Left lobe of liver (tissue), 2 donors: ENCODE results near the gene MMAA. TPM values are rescaled to one million over a fixed set of nuclear protein-coding genes. Genes with fewer than 3 reads are reported as not detected.
"Not testable (repeated sequence)": the region's sequence is repeated elsewhere in the genome, so short reads cannot be mapped to it uniquely, and the experiment has no call there.

ENCODE experiments used
- ATAC-seq: fragments of 200-7000 bp; cut with Tn5 transposase; one replicate; pipeline ENCODE4 v1.9.1; 2020; ENCODE audit warnings: mild to moderate bottlenecking, moderate library complexity
- DNase-seq: peaks from one replicate; pipeline ENCODE4 v3.0.0-alpha.2; 2020; ENCODE audit warnings: low spot score
- total RNA-seq: library from RNA; stranded (reverse); gene quantifications from one replicate; pipeline ENCODE4 v1.2.1, GENCODE V29; 2021
- donor health status: DM: no; HTN: no; CAD: no; lungs with moderate emphysema.
- donor health status: DM: no; HTN: yes; CAD: no.

The MMAA gene
- total RNA-seq: 20.7 TPM

DNA sequence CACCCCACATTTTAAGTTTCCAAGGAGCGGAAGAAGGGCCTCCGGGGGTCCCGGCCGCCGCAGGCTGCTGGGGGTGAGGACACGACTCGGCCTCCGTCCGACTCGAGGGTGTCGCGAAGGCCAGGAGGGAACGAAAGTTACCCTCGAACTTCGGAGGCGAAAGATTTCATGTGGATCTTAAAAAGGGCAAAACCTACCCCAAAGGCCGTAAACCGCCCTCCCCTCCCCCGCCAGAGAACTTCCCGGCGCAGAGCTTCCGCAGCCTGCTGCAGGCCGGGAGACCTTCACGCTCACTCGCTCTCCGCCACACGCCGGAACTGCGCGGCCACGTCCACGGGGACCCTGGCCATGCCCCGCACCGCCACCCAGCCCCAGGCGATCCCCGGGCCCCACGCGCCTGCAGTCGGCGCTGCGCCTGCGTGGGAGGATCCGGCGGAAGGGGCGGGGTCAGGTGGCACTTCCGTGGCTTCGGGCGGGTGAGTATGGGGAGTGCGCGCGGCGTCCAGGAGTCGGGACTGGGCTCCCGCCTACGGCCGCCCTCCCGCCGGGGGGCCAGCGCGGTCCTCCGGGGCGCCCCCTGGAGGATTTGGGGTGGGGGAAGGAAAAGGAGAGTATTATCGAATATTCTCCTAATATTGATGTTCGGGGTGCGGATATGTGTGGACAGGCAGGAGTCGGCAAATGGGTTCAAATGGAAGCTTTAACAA, at the start of gene MMAA:
TSS of gene MMAA (plus strand) at position 454 of the 707 bp plus-strand sequence. CDS start 19,755 bp downstream, outside the sequence.
- DNase-seq: peak; percentile 96
- ATAC-seq: peak; percentile 97

DNA sequence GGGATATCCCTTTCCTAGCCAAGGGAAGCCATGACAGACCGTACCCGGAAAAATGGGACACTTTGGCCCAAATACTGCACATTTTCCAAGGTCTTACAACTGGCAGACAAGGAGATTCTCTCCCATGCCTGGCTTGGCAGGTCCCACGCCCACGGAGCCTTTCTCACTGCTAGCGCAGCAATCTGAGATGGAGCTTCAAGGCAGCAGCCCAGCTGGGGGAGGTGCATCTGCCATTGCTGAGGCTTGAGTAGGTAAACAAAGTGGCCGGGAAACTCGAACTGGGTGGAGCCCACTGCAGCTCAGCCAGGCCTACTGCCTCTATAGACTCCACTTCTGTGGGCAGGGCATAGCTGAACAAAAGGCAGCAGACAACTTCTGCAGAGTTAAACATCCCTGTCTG, 44.6 kb upstream of the MMAA start:
- ATAC-seq, DNase-seq: not testable (repeated sequence)

DNA sequence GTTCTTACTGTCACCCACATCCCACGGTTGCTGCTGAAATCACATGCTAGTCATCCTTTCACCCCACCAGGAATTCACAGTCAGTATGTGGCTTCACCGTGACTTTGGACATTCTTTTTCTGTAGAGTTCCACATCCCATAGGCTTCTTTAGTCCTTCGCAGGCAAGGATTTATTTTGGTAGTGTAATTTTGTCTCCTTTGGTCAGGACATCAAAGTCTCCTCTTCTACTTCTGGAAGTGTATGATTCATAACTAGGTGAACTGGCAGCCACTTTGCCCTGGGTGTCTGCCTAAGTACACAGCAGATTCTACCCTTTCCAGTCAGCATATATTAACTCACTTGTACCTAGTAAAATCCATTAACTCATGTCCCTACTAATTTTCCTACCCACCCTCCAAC, 38.3 kb upstream of the MMAA start:
- peak; percentile 22 for ATAC-seq
- DNase-seq: no peak

DNA sequence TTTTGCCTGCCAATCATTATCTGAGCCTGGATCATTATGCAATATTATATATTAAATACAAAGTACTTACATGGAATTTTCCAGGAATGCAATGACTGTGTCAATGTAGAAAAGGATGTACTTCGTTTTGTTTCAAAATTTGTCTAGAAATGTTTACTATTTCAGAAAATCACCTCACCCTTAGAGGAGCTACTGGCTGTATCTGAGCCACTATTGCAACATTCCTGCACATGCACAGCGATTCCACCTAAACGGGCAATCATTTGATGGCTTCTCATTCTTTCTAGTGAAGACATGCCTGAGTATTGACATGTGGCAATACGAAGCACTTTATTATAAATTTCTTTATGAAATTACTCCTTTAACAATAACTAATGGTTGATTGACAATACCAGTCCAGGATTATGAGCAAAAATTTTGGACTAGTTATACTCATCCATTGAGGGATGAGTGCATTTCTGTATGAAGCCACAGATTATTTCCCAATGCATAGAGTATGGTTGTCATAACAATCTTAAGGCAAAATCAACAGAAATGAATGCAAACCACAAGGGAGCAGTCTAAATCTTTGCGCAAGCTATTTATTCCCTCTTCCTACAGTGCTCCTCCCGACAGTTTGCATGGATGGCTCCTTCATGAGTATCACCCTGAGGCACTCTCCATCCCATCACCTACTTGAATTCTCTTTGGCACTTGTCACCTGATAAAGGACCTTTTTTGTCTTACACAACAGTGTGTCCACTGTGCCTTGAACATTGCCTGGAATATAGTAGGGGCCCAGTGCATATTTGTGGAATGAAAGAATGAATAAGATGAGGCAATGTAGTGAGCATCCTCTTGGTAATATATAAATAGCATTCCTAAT, 35.8 kb upstream of the MMAA start:
- ATAC-seq (no peak), DNase-seq (no peak)

DNA sequence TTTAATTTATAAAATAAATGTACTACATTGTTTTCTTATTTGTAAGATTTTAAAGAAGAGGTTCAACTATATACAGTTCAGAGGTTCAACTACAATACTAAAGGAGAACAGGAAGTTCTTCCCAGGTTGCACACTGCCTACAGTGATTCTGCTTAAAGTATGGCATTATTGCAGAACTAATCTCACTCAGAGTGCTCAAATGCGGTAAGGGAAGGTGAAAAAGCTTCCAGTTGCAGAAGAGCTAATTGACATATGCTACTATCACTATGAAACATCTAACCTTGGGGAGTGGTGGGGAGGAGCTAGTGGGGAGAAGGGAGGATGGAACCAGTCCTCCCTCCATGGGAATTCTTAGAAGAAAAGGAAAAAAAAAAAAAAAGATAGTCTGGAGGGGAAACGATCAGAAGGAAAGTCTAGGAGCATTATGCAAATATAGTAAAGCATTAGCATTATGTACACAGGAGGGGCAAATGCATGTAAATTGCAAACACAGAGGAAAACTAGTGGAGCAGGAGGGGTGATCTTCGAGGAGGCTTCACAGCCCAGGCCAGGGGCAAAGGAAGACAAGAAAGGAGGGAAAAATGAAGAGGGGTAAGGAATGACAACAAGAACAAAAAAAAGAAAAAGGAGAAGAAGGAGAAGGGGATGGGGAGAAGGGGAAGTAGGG, 32.0 kb upstream of the MMAA start:
- no peak for ATAC-seq
- no peak for DNase-seq

DNA sequence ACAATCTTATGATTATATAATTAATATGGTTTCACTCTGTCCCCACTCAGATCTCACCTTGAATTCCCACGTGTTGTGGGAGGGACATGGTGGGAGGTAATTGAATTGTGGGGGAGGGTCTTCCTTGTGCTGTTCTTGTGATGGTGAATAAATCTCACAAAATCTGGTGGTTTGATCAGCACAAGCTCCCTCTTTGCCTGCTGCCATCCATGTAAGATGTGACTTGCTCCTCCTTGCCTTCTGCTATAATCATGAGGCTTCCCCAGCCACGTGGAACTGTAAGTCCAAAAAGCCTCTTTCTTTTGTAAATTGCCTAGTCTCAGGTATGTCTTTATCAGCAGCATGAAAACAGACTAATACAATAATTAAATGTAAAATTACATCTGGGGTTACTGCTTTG, 29.8 kb upstream of the MMAA start:
- ATAC-seq, DNase-seq: not testable (repeated sequence)

DNA sequence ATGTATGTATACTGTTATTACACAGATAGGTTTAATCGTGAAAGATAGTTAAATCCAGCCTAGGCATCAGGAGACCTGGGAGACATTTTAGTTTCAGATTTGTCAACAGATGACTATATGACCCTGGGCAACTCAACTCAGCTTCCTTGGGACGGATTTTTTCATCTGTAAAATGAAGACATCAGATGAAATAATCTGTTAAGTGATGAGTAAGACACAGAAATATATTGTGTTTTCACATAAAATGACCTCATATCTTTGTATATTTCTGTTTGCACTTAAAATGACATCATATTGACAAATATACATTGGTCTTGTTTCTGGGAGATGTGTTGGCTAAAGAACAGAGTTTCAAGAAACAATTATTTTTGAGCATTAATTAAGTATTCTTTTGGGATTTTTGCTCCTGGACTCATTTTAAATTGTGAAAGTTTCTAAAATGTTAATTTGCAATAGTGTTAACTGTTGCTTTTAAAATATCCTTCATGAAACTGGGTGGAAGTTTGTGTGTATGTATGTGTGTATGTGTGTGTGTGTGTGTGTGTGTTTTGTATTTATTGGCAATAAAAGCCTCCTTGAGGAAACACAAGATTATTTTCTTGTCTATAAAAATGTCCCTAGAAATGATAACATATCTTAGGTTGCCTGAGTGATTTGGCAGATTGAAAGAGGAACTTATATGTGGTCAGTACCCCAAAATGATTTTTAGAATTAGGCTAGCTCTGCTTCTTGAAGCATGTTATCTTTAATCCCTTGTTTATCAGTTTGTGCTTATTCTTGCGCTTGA, 29.1 kb upstream of the MMAA start:
- no peak for DNase-seq
- no peak for ATAC-seq

DNA sequence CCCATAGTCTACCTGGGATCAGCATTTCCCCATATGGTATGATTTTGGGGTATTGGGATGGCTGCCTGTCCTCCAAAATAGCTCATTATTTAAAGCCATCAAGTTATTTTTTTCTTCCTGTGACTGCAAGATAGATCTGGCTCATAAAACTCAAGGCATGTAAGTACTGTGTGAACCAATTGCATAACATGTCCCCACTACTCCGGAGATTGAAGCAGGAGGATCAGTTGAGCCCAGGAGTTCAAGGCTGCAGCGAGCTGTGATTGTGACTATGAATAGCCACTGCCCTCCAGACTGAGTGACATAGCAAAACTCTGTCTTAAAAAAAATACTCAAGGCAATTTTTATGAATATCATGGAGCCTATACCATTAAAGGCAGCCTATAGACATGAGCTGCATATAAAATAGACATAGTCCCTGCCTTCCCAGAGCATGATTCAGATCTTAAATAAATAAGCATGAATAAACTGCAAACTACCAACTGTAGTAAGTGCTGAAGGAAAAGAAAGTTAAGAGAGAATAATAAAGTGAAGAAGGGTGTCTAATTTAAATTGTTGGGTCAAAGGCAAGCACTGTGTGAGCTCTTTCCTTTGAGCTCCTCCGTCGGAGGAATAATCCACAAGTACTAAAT, 16.9 kb upstream of the MMAA start:
- DNase-seq: no peak
- peak; percentile 35 for ATAC-seq

DNA sequence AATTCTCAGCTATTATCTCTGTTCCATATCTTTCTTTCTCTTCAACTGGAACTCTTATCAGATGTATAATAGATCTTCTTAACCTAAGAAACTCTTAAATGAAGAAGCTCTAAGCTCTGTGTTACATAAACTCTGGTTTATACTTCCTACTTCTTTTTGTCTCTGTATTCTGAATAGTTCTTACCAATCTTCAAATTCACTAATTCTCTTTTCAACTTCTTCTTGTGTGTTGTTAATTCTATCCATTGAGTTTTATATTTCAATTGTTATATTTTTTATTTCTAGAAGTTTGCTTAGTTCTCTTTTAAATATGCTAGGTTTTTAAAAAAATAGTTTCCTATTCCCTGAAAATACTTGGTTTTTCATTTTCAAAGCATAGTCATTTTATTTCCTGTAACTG, 13.2 kb upstream of the MMAA start:
- DNase-seq: no peak
- ATAC-seq: no peak

DNA sequence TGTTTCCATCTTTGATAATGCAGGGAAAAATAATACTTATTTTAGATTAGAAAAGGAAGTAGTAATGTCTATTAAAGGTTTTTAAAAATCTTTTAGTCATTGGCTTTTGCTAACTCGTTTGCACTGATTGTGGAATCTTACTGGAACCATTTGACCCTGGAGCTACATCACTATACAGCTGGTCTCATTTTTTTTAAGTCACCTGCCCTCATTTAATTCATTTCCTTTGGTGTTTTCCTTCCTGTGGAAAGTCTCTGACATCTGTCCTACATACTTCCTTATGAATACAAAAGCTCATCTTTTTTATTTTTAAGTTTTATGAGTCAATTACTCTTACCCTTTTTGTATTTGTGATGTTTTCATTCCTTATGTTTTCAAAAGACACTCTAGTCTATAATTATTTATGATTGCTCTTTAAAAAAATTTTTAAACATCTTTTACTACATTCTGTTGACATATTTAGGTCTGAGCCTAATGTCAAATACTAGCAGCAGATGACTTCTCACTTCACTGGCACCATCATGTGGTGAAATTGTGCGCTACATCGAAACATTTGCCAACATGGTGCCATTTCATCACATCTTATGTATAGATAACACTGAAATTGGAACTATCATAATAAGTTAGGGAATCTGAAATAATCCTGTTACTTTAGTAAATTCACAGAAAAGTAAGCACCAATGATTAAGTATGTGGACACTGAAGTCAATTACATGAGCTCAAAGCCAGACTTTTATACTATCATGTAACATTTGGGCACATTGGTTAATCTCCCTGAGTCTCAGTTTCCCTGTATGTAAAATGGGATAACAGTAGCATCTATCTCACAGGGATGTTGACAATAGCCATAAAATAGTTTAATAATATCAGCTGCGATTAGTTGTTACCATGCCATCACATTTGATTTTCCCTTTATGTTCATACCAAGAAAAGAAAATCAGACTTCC, 9.4 kb upstream of the MMAA start:
- peak; percentile 69 for DNase-seq
- ATAC-seq: peak; percentile 94

DNA sequence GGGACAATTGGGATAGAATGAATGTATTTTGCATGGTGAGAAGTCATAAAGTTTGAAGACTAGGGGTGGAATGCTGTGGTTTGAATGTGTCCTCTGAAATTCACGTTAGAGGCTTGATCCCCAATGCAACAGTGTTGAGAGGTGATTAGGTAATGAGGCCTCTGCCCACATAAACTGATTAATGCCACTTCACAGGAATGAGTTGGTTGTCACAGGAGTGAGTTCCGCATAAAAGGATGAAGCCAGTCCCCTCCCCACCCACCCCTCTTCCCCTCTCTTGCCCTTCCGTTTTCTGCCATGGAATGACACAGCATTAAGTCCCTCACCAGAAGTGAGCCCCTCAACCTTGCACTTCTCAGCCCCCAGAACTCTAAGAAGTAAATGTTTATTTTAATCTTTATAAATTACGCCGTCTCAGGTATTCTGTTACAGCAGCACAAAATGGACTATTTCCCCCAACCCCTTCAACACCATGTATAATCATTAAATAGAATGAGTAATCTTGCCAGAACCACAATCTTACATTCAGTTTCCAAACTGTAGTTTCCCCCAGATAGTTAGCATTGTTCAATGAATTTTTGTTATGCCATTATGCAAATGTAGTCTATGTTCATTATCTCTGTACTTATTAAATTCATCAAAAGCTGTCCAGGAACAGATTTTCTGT, 5.5 kb upstream of the MMAA start:
- ATAC-seq (no peak), DNase-seq (no peak)

DNA sequence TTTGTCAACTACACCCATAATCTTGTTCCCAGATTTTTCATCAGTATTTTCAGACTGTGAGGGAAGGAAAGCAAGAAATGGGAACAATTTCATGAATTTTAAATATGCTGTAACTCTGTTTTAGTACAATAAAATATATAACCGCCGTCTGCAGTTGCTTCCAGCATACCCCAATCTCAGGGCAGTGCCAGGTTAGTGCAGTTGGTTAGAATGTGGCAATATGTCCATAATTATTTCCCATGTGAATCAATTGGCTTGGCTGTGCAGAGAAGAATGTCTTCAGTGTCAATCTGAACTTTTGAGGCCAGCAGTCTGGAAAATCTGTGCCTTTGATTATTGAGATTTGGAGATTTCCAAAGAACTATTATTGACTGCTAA, 5.0 kb upstream of the MMAA start:
- DNase-seq (no peak), ATAC-seq (no peak)

DNA sequence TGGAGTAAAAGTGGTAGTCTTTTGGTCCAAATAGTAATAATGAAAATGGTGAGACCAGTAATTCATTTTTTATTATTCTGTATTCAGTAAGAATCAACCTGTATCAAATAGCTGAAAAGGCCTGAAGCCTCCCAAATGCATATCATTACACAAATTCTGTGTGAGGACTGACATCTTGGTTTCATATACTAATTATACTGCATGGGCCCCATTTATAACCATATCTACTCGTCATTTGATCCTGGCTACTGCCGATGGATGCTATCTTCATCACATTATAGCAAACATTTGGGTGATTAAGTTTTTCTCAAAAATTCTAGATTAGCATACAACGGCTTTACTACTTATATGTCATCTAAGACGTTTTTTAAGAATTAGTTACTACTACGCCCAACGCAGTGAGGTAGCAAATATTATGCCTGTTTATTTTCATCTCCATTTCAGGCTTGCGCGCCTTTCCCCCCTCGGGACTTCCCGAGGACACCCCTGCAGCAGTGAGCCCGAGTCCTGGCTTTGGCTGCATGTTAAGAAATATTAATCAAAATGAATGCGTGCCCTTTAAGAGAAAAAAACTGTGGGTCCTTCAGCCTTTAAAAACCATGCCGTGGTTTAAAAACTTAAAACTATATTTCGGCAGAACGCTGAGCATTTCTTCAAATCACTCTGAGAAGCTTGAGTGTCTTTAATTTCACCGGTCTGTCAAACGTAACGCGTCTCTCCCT, 814 bp upstream of the MMAA start:
- DNase-seq (no peak), ATAC-seq (peak; percentile 1)

DNA sequence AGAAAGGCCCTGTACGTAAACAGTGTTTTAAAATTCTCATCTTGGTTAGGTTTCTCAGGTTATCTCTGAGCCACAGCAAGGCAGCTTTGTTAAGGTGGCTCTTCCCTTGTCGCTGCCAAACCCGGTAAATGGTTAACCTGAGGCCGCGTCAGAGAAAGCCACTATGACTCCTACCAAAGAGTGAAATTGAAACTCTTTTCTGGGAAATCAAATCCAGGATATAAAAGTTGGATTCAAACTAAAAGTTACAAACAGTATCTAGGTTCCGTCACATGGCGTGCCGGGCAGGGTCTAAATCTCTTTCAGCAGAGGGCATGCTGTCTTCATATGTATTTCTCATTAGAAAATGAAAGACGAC, 433 bp downstream of the MMAA start:
- DNase-seq (peak; percentile 88), ATAC-seq (peak; percentile 82)

DNA sequence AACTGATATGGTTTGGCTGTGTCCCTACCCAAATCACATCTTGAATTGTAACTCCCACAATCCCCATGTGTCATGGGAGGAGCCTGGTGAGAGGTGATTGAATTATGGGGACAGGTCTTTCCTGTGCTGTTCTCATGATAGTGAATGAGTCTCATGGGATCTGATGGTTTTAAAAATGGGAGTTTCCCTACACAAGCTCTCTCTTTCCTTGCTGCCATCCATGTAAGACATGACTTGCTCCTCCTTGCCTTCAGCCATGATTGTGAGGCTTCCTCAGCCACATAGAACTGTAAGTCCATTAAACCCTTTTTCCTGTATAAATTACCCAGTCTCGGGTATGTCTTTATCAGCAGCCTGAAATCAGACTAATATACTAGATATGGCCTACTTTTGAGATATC, 2.9 kb downstream of the MMAA start:
- DNase-seq, ATAC-seq: not testable (repeated sequence)

DNA sequence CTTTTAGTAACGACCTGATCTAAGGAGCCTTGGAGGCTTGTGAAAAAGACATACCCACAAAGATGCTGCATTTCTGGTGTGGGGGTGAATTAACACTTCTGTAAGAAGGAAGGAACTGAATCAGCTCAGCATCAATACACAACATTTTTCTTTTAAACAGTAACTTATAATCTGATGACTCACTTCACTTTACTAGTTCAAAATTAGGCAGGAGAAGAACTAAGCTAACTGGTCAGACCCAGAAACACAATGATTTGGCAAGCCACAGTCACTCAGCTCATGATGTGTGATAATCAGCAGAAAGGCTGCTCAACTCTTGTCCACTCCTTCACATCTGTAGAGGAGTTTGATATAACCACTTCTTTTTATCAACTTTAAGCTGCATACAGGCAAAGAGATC, 4.6 kb downstream of the MMAA start:
- no peak for DNase-seq

DNA sequence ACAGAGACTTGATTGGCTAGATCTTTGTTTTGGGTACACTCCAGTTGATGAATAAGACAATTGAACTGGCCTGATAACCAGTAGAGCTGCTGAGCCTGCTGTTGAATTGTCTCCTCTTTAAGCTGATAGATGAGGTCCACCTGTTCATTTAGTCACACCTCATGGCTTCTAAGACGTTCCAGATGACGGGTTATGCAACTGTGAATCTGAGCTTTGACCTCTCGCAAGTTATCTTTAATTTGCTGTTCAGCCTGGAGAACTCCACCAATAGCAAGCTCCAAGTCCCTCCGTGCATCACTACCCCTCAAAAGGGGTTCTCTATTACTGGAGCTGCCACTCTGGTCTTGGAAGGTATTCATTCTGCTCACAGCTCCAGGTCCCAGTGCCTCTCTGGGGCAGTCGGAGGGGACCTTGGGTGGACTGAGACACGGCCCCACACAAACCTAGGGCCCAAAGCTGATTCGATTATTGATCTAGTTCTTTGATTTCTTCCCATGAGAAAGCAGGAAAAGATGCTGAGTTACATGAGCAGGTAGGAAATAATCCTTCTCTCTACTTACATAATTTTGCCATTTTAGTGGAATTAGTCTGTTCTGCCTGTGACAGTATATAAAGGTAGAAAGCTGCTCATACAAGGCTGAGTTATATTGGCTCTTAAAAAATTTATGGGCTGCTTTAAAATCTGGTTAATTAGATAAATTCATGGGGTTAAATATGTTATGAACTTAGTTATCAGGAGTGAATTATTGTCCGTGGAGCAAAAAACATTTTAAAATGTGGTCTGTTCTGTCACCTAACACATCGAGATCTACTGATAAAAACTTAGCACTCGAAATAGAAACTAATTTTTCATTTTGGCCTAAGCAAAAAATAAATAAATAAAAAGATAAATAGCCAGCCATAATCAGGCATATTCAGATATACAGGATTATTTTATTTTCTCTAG, 6.8 kb downstream of the MMAA start:
- ATAC-seq: no peak
- DNase-seq: no peak

More for the DNA sequence above, 4.6 kb downstream of the MMAA start:
- ATAC-seq: no peak
